GM12873 (cell line): ENCODE results near the gene CPEB1.

ENCODE experiments used
- TF ChIP-seq, protein P1 (sequence below): IDR thresholded peaks from 2 replicates; pipeline ENCODE4 v1.5.1; 2012; ENCODE audit warnings: low read depth, mild to moderate bottlenecking, moderate library complexity, low read length, control low read depth; ENCODE audit not compliant: insufficient read depth; ENCODE audit errors: missing control alignments

CPEB1 gene

DNA sequence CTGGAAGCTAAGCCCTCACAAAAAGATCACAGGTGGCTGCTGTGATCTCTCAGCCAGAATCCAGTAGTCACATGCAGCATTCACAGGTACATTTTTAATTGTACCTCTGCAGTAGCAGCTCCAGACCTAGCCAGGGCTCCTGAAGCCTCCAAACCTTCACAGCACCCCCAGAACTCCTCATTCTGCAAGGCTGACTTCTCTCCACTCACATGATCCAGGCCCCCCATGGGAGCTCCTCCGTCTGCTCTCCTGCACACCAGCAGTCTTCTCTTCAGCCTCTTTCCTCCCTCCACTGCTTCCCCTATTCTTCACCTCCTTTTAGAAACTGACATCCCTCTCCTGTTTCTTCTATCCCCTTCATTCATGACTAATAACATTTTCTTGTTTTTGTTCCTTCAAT lies 13.2 kb upstream of the CPEB1 start:
- TF ChIP-seq, protein P1, sequence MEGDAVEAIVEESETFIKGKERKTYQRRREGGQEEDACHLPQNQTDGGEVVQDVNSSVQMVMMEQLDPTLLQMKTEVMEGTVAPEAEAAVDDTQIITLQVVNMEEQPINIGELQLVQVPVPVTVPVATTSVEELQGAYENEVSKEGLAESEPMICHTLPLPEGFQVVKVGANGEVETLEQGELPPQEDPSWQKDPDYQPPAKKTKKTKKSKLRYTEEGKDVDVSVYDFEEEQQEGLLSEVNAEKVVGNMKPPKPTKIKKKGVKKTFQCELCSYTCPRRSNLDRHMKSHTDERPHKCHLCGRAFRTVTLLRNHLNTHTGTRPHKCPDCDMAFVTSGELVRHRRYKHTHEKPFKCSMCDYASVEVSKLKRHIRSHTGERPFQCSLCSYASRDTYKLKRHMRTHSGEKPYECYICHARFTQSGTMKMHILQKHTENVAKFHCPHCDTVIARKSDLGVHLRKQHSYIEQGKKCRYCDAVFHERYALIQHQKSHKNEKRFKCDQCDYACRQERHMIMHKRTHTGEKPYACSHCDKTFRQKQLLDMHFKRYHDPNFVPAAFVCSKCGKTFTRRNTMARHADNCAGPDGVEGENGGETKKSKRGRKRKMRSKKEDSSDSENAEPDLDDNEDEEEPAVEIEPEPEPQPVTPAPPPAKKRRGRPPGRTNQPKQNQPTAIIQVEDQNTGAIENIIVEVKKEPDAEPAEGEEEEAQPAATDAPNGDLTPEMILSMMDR: no peak

DNA sequence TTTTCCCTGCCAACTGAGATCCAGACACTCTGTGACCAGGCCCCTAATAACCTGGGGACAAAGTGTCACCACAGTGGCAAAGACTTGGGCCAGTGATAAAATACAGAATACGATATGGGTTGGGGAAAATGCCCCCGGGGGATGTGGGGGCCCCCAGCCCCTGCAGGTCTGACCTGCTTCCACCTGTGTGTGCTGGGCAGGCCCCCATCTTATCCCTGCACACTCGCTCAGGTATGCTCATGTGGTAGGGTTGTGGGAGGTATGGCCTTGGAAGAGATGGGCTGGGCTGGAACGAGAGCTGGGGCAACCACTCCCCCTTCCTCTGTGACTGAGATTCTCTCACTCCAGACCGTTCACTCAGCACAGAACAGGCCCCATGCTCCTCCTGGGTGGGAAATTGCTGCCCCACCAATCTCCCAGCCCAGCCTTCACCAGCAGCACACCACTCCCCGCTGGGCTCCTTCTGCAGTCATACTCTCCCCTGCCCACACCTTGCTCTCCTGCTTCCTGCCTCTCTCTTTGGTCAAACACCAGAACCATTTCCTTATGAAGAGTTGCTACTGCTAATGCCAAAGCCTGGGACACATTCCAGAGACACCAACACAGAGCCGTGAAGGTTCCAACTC lies 9.6 kb upstream of the CPEB1 start:
- TF ChIP-seq, protein P1: no peak

DNA sequence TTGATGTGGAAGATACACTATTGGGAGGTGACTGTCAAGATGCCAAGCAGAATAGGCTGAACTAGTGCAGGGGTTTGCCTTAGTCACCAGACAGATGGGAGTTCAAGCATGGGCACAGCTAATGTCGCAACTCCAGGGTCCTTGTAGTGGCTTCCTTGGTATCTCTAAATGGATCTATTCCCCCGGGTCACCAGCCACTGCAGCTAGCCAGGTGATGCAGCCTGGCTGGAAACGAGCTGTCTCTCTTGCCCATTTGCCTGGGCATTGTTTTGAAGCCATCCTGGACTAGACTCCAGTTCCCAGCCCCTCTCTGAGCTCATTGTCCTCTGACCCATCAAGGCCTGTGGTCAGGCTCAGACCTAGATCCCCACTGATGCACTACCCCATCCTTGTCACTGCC lies 8.4 kb upstream of the CPEB1 start:
- TF ChIP-seq, protein P1: no peak

DNA sequence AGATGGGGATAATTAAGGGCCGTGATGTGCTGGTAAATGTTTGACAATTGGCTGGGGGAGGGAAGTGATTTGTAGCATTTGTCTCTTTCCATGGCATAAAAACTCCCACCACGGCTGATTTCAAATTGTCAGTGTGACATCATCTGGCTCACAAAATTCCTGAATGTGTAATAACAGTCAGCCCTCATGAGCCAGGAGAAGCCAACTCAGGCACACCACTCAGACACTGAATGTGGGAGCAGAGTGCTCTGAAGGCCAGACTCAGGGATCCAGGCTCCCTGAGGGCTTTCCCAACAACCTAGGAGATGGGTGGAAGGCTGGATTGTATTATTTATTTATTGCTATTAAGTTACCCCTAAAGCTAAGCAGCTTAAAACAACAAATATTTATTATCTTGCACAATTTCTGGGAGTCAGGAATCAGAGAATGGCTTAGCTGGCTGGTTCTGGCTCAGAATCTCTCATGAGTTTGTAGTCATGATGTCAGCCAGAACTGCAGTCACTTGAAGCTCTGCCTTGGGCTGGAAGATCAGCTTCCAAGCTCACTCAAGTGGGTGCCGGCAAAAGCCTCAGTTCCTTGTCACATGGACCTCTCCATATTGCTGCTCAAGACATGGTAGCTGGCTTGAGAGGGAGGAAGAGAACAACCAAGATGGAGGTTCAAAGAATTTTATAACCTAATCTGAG lies 6.5 kb upstream of the CPEB1 start:
- TF ChIP-seq, protein P1: no peak

DNA sequence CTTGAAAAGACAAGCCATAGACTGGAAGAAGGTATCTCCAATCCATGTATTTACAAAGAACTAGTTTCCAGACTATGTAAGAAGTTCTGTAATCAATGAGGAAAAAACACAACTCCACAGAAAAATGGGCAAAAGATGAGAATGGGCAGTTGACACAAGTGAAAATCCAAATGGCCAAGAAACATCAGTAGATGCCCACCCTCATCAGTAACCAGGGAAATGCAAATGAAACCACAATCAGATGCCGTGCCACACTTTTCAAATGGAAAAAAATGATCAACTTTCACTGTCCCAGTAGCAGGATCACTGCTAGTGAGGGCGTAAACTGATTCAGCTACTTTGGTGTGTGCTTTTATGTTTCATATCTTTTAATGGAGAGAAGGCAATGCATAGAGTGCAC lies 4.5 kb upstream of the CPEB1 start:
- TF ChIP-seq, protein P1: no peak

DNA sequence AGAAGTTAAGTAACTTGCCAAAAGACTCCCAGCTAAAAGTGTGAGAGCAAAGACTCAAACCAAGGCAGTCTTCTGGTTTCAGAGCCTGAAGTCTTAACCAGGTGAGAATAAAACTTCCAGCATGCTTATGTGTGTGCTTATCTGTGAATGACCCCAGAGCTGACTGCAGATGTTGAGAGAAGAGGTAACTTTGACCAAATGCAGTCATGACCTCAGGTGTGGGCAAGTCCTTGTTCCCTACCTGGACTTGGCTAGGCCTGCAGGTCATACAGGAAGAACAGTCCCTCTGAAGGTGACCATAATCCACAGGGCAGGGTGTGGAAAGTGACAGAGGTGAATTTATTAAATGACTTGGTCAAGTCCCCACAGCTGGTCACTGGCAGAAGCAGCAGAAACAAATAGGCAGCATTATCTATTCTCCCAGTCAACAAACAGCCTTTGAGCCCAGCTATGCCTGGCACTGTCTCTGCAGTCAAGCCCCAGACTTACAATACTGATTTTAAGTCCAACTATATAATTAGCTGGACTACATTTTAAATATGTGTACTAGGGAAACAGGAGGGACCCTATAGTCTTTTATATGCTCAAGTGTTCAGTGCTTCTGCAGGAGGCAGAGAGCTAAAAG lies 3.0 kb upstream of the CPEB1 start:
- TF ChIP-seq, protein P1: no peak

DNA sequence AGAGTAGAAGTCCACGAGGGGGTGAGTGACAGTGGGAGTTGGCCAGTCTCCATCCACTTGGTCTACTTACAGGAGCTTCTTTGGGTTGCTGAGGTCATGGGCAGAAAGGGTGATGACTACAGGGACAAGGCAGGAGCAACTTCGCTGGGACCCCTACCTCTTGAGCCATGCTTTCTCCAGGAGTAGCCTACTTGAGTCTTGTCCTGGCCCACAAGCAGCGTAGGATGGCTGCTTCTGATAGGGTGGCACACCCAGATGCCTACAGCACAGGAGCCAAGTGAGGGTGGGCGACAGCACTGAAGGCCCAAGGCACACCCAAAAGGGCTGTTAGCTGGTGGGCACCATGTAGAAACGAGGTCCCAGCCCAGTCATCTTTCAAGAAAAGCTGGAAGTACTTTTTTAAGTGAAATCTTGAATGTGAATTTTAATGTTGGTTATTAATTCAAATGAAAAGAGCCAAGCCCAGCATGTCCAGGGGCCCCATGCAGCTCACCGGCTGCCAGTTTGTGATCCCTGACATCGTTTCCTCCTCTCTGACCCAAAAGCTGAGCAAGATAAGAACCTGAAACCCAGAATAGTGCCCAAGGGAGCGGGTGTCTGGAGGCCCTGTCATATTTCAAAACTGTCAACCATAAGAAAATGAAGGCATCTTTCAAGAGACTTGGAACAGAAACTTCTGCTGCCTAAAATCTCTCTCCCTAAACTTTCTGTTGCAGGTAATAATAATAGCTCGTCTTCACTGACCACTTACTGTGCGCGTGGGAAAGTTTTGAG lies 2.2 kb upstream of the CPEB1 start:
- TF ChIP-seq, protein P1: no peak
